ENCODE data around the gene DPP4. TPM values are rescaled to one million over a fixed set of nuclear protein-coding genes. Genes with fewer than 3 reads are reported as not detected.

DPP4 gene
- total RNA-seq, 1 donor from 2014 or later: not detected

GRCh38 chr2:162011706-162012564 lies 62.1 kb downstream of the DPP4 start:
- Mint-ChIP-seq H3K4me3 (ENCODE audit: unreplicated experiment) (no peak overlapping the region), H3K4me1 (ENCODE audit: unreplicated experiment) (no peaks in the 10 kb centered on the region), H3K36me3 (ENCODE audit: unreplicated experiment) (no peaks in the 10 kb centered on the region)

GRCh38 chr2:162009543-162009942 lies 64.5 kb downstream of the DPP4 start:
- H3K4me1 Mint-ChIP-seq (ENCODE audit: unreplicated experiment): no peaks in the 10 kb centered on the region
- no peaks in the 10 kb centered on the region for H3K36me3 Mint-ChIP-seq (ENCODE audit: unreplicated experiment)
- H3K9me3 Mint-ChIP-seq (ENCODE audit: unreplicated experiment): no peaks in the 10 kb centered on the region
- no peak for DNase-seq (ENCODE audit: extremely low spot score, unreplicated experiment)
- H3K27me3 Mint-ChIP-seq (ENCODE audit: unreplicated experiment): peaks cover 42% of the 10 kb centered on the region
- no peak overlapping the region for H3K27ac Mint-ChIP-seq (ENCODE audit: unreplicated experiment)
- TF ChIP-seq CTCF (IDR thresholded peaks at IDR 0.05): no peak
- H3K4me3 Mint-ChIP-seq (ENCODE audit: unreplicated experiment): no peak overlapping the region

More at GRCh38 chr2:162011706-162012564, 62.1 kb downstream of the DPP4 start:
- H3K27ac Mint-ChIP-seq (ENCODE audit: unreplicated experiment): no peak overlapping the region
- peaks cover 60% of the 10 kb centered on the region for H3K27me3 Mint-ChIP-seq (ENCODE audit: unreplicated experiment)
- TF ChIP-seq CTCF (IDR thresholded peaks at IDR 0.05): no peak
- no peaks in the 10 kb centered on the region for H3K9me3 Mint-ChIP-seq (ENCODE audit: unreplicated experiment)
- DNase-seq (ENCODE audit: extremely low spot score, unreplicated experiment): no peak

- H3K36me3 Mint-ChIP-seq (ENCODE audit: unreplicated experiment): no peaks in the 10 kb centered on the region
- H3K4me3 Mint-ChIP-seq (ENCODE audit: unreplicated experiment): no peak overlapping the region
- peak; percentile 67 for TF ChIP-seq CTCF (IDR thresholded peaks at IDR 0.05)
- H3K27me3 Mint-ChIP-seq (ENCODE audit: unreplicated experiment): peaks cover 43% of the 10 kb centered on the region
- no peak for DNase-seq (ENCODE audit: extremely low spot score, unreplicated experiment)
- no peaks in the 10 kb centered on the region for H3K4me1 Mint-ChIP-seq (ENCODE audit: unreplicated experiment)
- H3K9me3 Mint-ChIP-seq (ENCODE audit: unreplicated experiment): no peaks in the 10 kb centered on the region
- no peak overlapping the region for H3K27ac Mint-ChIP-seq (ENCODE audit: unreplicated experiment)
Observed at GRCh38 chr2:162007447-162008040, 66.5 kb downstream of the DPP4 start.

DNA sequence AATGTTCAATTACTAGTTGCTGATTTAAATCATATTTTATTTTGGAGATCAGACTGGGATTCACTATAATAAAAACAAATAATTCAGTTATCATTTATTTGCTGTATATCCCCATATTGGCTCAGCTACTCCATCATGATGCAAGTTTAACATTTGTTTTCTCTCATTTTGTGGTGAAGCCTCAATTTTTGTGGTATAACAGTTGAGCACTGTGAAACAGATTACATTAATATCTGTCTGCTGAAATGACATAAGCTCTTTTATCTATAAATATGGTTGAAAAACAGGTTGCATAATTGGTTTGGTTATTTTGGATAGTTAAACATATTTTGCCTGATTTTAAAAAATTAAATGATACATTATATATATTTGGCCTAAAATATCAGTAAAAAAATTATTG lies 67.7 kb downstream of the DPP4 start:
- H3K4me1 Mint-ChIP-seq (ENCODE audit: unreplicated experiment): no peaks in the 10 kb centered on the region

More for the DNA sequence above, 67.7 kb downstream of the DPP4 start:
- TF ChIP-seq CTCF (IDR thresholded peaks at IDR 0.05): no peak
- peaks cover 40% of the 10 kb centered on the region for H3K27me3 Mint-ChIP-seq (ENCODE audit: unreplicated experiment)
- no peak overlapping the region for H3K27ac Mint-ChIP-seq (ENCODE audit: unreplicated experiment)
- H3K9me3 Mint-ChIP-seq (ENCODE audit: unreplicated experiment): no peaks in the 10 kb centered on the region
- no peak for DNase-seq (ENCODE audit: extremely low spot score, unreplicated experiment)
- H3K4me3 Mint-ChIP-seq (ENCODE audit: unreplicated experiment): no peak overlapping the region
- no peaks in the 10 kb centered on the region for H3K36me3 Mint-ChIP-seq (ENCODE audit: unreplicated experiment)
